Activated effector memory CD4-positive, alpha-beta T cell treated with Interleukin-2 at 50 U/mL for 16 hours (primary cell): ENCODE measurements around the gene SLIT3.

ENCODE experiments used
- DNase-seq: peaks from one replicate; pipeline ENCODE4 v3.0.0-alpha.2; 2020

SLIT3 gene

GRCh38 chr5:168781941-168782571 is 518.9 kb downstream of the SLIT3 start:
- no peak for DNase-seq

DNA sequence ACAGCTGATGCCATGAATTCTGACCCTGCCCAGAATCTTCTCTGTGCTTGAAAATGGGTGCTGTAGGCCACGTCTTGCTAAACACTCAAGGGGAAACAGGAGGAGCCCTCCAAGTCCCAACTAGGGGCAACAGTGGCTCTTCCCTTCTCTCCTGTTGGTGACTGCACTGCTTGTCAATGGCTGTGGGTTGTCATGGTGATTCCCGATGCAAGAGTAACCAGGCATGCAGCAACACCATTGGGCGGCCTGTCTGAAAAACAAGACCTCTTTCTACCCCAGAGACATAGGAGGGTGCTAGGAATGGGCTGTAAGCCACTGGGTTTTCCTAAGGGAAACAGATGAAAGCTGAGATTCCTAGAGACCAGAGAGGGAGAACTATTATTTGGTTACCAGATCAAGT is 520.1 kb downstream of the SLIT3 start:
- no peak for DNase-seq

- DNase-seq: no peak
Observed at GRCh38 chr5:168779333-168779732, 521.6 kb downstream of the SLIT3 start.

GRCh38 chr5:168778536-168778935 is 522.4 kb downstream of the SLIT3 start:
- DNase-seq: no peak

DNA sequence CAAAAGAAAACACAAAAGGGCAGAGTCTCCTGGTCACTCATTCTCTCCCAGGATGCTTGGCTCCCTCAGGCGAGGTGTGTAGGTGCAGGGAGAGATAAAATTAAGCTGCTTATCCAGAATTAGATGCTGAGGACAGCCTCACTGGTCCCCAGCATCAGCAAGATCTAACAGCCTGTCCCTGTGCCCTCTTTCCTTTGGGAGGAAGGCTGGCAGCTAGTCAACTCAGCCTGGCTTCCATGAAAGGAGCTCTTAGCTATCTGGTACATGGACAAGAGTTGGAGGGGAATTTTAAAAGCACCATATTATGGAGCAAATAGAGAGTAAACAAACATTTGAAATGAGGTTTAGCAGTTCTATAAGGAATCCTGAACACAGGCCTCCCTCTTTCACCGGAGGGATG is 523.3 kb downstream of the SLIT3 start:
- no peak for DNase-seq

- no peak for DNase-seq
Observed at GRCh38 chr5:168776070-168776469, 524.9 kb downstream of the SLIT3 start.

- no peak for DNase-seq
Observed at GRCh38 chr5:168773226-168773625, 527.7 kb downstream of the SLIT3 start.

DNA sequence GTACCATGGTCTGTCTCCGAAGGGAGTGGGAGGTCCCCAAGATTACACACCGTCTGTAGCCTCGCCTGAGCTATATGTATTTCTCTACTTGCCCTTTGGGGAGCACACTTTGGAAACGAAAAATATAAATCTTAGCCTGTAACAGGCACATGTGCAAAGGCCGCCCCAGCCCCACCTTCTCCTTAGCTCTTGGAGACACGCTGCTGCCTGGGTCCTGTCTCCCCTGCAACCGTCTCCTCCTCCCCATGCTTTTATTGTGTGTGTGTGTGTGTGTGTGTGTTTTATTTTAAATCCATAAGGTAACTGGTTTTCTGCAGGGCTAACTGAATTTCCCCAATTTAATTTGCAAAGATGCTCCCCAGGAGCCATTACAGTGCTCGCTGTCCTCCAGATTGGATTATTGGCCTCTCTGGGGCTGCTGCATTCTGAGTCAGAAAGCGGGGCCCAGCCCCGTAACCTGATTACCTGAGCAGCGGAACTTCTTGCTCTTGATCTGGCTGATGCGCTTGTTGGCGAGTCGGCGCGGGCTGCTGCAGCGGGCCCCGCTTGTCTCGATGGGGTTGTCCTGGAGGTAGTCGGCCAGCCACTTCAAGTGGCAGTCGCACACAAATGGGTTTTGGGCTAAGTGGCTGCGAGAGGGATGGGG is 528.5 kb downstream of the SLIT3 start:
- DNase-seq: no peak

DNA sequence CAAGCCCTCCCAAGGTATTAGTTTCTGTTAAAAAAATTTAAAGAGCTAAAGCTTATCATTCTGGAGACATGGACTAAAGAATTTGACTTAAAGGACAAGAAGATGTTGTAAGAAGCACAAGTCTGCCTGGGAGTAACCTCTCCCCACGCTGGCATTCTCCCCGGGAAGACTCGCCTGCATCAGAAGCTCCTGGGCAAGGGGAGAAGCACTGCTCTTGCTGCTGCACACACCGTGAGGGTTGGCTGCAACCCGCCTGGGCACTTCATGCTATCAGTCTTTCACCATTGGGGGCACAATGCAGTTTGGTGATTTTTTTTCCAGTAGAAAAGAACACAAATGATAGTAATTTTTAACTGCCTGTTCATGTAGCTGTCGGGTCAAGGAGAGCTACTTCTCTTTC is 529.3 kb downstream of the SLIT3 start:
- DNase-seq: no peak

GRCh38 chr5:168770996-168771395 is 529.9 kb downstream of the SLIT3 start:
- DNase-seq: no peak

DNA sequence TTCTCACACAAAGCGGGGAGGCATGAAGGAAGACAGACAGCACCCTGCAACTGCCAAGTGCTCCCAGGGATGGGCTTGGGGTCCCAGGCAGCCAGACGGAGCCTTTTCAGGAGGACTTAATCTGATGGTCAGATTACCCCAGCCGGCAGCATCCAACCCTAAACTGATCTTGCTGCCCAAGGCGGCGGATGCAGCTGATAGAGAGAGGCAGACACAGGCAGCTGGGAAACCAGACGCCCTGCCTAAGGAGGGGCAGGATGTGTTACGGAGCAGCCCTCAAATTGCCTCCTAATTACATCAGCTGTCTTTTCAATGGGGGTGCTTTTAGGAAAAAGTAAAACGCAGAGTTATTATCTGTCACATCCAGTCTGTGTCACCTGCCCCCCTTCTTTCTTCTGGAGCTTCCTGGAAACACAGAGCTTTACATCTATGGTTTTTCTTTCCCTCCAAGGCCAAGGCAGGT is 530.9 kb downstream of the SLIT3 start:
- DNase-seq: no peak

- DNase-seq: no peak
Observed at GRCh38 chr5:168768172-168768571, 532.8 kb downstream of the SLIT3 start.

DNA sequence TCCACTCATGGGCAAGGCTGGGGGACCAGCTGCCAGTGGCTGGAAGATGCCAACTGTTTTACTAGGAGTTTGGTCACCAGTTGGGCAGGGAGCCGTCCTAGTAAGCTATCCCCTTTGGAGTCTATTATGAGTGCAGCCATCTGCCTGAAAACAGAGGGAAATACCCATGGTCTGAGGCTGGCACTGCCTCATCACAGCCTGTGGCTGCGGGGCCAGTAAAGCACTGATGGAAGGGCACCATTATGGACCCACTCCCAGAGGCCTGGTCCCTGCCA is 534.6 kb downstream of the SLIT3 start:
- no peak for DNase-seq

DNA sequence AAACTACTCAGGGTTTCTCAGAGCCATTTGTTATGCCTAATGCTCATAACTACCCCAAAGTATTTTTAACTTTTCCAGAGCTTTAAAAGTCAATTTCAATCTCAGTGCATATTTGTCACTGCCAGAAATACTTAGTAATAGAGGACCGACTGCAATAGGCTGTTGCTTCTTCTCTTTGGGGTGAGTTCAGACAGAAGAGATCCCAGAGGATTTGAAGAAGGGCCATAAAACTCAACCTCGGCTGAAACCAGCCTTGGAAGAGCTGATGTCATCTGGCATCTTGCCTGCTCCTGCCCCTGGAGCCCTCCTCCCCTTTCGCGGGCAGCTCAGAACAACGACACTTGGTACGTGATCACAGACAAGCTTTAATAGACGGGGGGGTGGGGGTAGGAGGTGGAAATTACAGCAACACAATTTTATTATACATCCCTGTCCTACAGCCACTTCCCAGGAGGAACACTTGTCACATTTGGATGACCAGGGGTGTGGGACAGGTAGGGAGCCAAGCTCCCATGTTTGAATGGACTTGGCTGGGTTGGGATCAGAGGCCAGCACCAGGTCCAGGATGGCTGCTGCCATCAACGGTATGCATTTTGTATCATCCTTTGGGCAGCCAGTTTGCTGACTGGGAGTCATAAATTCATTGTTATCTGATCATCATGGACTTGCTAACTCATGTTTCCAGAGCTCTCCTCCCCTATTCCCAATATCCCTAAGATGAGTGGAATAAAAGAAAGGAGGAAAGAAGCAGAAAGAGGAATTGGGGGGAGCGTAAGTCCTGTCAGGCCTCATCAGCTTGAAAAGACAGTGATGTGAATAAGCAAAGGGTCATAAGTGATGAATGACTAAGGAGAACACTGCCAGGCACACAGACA is 535.2 kb downstream of the SLIT3 start:
- DNase-seq: no peak

DNA sequence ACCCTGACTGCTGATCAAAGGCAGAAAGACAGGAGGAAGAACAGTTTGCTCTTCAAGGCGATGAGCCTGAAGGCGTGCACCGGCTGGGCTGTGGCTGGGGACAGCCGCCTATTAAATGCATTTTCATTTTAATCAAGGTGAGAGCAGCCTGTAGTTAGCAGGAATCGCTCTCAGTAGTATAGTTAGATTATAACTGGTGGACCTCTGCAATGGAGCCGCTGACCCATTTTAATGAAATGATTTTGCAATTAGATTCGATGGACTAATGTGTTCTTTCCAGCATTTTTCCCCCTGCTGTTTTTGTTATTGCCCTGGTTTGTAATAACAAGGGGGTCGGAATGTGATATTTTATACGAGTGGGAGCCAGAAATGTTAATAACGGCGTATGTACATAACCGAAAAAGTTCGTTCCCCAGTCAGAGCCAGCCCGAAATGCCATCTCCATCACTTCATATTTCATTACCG is 535.8 kb downstream of the SLIT3 start:
- no peak for DNase-seq

DNA sequence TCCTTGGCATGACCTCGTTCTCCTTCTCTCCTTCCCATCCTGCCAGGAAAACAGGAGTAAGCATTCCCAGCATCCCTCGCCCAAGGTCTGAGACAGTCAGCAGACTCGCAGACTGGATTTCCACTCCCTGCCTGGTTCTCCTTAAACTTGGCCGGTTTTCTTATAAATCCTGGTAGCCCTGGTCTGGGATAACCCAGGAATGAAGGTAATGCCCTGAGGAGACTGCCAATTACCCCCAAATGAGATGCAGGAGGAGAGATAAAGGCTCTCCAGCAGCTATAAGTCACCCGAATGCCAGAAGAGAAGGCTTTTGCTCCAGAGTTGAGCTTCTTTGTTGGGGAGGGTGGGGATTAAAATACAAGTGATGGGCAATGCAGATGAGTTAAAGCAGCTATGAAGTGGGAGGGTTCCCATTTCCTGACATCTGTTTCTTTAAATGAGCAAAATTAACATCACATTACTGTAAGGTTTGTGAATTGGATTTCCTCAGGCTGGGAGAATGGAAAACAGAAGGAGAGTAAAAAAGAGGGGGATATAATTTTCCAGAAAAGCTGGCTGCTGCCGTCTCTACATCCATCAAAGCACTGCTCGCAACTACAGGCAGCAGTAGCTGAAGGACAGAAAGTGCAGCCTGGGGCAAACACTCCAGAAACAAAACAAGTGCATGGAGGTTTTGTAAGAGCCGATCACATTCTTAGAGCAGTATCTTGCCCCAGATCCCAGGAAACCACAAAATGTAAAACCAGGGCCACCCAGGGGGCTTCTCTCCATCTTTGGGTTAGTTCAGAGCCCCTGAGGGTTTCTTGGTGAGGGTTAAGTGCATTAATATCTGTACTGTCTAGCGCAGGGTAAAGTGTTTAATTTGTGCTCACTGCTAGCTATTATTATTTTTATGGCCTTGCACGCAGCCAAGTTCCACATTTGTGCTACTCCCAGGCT is 544.2 kb downstream of the SLIT3 start:
- no peak for DNase-seq

DNA sequence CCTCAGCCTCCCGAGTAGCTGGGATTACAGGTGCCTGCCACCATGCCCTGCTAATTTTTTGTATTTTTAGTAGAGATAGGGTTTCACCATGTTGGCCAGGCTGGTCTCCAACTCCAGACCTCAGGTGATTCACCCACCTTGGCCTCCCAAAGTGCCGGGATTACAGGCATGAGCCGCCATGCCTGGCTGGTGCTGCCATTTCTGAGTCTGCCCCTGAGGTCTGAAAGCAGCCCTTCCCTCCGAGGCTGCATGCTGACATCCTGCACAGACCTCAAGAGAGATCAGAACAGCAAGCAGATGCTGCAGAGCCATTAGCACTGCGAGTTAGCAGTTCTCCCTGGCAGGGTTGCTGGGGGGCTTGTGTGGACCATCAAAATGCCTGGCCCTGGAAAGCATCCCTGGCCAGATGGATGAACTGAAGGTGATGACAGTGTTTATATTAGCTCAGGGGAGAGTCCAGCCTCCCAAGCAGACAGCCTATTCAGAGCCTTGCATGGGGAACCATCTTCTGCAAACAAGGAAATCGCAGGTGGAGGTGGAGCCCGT is 545.3 kb downstream of the SLIT3 start:
- no peak for DNase-seq

GRCh38 chr5:168753691-168754254 is 547.2 kb downstream of the SLIT3 start:
- DNase-seq: no peak

DNA sequence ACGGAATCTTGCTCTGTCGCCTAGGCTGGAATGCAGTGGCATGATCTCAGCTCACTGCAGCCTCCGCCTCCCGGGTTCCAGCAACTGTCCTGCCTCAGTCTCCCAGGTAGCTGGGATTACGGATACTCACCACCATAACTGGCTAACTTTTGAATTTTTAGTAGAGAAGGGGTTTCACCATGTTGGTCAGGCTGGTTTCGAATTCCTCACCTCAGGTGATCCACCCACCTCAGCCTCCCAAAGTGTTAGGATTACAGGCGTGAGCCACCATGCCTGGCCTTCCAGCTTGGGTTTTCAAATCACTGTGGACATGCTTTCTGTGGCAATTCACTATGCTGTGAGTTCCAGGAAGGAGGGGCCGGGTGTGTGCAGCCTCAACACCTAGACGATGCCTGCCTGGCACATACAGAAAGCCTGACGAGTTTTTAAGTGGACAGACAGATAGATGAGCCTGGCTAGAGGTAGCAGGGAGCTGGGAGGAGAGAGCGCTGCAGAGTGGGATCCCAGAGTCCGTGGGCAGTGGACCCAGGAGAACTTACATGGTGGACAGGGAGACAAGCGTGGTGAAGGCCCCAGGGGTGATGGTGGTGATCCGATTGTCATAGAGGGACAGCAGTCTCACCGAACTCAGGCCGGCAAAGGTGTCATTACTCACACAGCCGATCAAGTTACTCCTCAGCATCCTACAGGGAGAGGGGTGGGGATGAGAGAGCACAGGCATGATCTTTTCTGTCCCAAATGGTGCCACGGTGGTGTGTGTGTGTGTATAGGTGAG is 548.3 kb downstream of the SLIT3 start:
- no peak for DNase-seq

- no peak for DNase-seq
Observed at GRCh38 chr5:168752012-168752411, 548.9 kb downstream of the SLIT3 start.

GRCh38 chr5:168750926-168751325 is 550.0 kb downstream of the SLIT3 start:
- no peak for DNase-seq
